ENCODE measurements around the gene GRIK2.

GRCh38 chr6:101758368-101758767 lies 364.9 kb downstream of the GRIK2 start:
- no peak for TF ChIP-seq CTCF (IDR thresholded peaks at IDR 0.05)
- TF ChIP-seq POLR2A (IDR thresholded peaks at IDR 0.05) = no peak

Data from adrenal gland (tissue), 5 donors.